DOHH2 (cell line): ENCODE results near the gene APEH.

ENCODE experiments used
- H3F3A ChIP-seq: fragments of 200-600 bp; sonication (generic), shearing (Covaris generic); 2 replicates; pipeline ENCODE4 v1.6.0; 2016; ENCODE audit warnings: antibody characterized with exemption, mild to moderate bottlenecking; ENCODE audit not compliant: control insufficient read depth, insufficient read depth
- H3K27ac ChIP-seq: fragments of 200-600 bp; sonication (generic); 2 replicates; pipeline ENCODE4 v1.5.1; 2014; ENCODE audit warnings: low read depth, mild to moderate bottlenecking, low read length, moderate library complexity
- H3K27me3 ChIP-seq: fragments of 200-600 bp; sonication (generic); 2 replicates; pipeline ENCODE4 v1.6.1; 2014; ENCODE audit warnings: mild to moderate bottlenecking, low read length, mixed read lengths; ENCODE audit not compliant: control insufficient read depth
- H3K36me3 ChIP-seq: fragments of 200-600 bp; sonication (generic); 2 replicates; pipeline ENCODE4 v1.6.1; 2014; ENCODE audit warnings: mild to moderate bottlenecking, low read length, moderate library complexity, mixed read lengths; ENCODE audit not compliant: control insufficient read depth
- H3K4me1 ChIP-seq: fragments of 200-600 bp; sonication (generic); 2 replicates; pipeline ENCODE4 v1.6.1; 2014; ENCODE audit warnings: mild to moderate bottlenecking, low read length, mixed read lengths; ENCODE audit not compliant: control insufficient read depth
- H3K4me2 ChIP-seq: fragments of 200-600 bp; sonication (generic); 2 replicates; pipeline ENCODE4 v1.6.0; 2014; ENCODE audit warnings: mild to moderate bottlenecking, low read length, moderate library complexity
- H3K4me3 ChIP-seq: fragments of 200-600 bp; sonication (generic); 2 replicates; pipeline ENCODE4 v1.5.1; 2014; ENCODE audit warnings: mild to moderate bottlenecking, low read length, mixed read lengths
- H3K79me2 ChIP-seq: fragments of 200-600 bp; sonication (generic); 2 replicates; pipeline ENCODE4 v1.6.1; 2014; ENCODE audit warnings: mild to moderate bottlenecking, low read length, mixed read lengths; ENCODE audit not compliant: control insufficient read depth
- H3K9me2 ChIP-seq: fragments of 200-600 bp; sonication (generic); replicated peaks from 2 replicates; pipeline ENCODE4 v1.6.1; 2014; ENCODE audit warnings: mild to moderate bottlenecking, low read length, mixed read lengths; ENCODE audit not compliant: control insufficient read depth
- H3K9me3 ChIP-seq: fragments of 200-600 bp; sonication (generic); 2 replicates; pipeline ENCODE4 v1.6.1; 2014; ENCODE audit warnings: antibody characterized with exemption, low read length, mixed read lengths; ENCODE audit not compliant: control insufficient read depth, insufficient read depth
- H4K20me1 ChIP-seq: fragments of 200-600 bp; sonication (generic); 2 replicates; pipeline ENCODE4 v1.6.0; 2014; ENCODE audit warnings: low read depth, mild to moderate bottlenecking, antibody characterized with exemption, low read length, moderate library complexity; ENCODE audit not compliant: control insufficient read depth, insufficient read depth
- EZH2phosphoT487 ChIP-seq: fragments of 200-600 bp; sonication (generic); IDR thresholded peaks from 2 replicates; pipeline ENCODE4 v1.6.1; 2017; ENCODE audit warnings: borderline replicate concordance, mild to moderate bottlenecking, antibody characterized with exemption, low read length, moderate library complexity, mixed read lengths
- TF ChIP-seq, protein P1 (sequence below): fragments of 200-600 bp; sonication (generic); IDR thresholded peaks from one replicate; pipeline ENCODE4 v1.5.1; 2014; ENCODE audit warnings: antibody characterized with exemption, mild to moderate bottlenecking, low read depth, low read length; ENCODE audit not compliant: poor library complexity, severe bottlenecking

APEH gene

DNA sequence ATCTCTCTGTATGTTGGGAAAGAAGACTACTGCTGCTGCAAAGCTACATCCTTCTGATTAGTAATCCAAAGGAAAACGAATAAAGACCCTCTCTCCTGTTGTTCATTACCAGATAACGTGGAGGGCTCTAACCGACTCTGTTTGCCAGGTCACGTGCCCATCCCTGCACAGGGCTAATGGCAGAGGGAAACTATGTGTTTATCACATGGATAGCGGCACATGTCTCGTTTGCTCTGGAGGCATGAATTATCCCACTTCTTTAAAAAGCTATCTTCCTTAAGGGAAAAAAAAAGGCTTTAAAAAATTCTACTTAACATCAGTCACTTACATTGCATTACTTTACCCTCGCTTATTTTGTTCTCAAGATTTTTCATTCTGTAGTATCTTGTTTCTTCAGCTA lies 32.9 kb upstream of the APEH start:
- H3K4me1 ChIP-seq, result no peaks in the 10 kb centered on the region
- no peaks in the 10 kb centered on the region for H3K36me3 ChIP-seq
- no peaks in the 10 kb centered on the region for H4K20me1 ChIP-seq
- H3F3A ChIP-seq, result no peaks in the 10 kb centered on the region
- H3K9me3 ChIP-seq, result no peaks in the 10 kb centered on the region
- no peak overlapping the region for H3K4me3 ChIP-seq
- no peak for TF ChIP-seq EZH2phosphoT487
- TF ChIP-seq, protein P1, sequence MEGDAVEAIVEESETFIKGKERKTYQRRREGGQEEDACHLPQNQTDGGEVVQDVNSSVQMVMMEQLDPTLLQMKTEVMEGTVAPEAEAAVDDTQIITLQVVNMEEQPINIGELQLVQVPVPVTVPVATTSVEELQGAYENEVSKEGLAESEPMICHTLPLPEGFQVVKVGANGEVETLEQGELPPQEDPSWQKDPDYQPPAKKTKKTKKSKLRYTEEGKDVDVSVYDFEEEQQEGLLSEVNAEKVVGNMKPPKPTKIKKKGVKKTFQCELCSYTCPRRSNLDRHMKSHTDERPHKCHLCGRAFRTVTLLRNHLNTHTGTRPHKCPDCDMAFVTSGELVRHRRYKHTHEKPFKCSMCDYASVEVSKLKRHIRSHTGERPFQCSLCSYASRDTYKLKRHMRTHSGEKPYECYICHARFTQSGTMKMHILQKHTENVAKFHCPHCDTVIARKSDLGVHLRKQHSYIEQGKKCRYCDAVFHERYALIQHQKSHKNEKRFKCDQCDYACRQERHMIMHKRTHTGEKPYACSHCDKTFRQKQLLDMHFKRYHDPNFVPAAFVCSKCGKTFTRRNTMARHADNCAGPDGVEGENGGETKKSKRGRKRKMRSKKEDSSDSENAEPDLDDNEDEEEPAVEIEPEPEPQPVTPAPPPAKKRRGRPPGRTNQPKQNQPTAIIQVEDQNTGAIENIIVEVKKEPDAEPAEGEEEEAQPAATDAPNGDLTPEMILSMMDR, result no peak
- H3K27ac ChIP-seq, result no peak overlapping the region
- no peaks in the 10 kb centered on the region for H3K9me2 ChIP-seq
- H3K4me2 ChIP-seq, result no peak overlapping the region
- no peaks in the 10 kb centered on the region for H3K79me2 ChIP-seq
- peaks cover 18% of the 10 kb centered on the region for H3K27me3 ChIP-seq

DNA sequence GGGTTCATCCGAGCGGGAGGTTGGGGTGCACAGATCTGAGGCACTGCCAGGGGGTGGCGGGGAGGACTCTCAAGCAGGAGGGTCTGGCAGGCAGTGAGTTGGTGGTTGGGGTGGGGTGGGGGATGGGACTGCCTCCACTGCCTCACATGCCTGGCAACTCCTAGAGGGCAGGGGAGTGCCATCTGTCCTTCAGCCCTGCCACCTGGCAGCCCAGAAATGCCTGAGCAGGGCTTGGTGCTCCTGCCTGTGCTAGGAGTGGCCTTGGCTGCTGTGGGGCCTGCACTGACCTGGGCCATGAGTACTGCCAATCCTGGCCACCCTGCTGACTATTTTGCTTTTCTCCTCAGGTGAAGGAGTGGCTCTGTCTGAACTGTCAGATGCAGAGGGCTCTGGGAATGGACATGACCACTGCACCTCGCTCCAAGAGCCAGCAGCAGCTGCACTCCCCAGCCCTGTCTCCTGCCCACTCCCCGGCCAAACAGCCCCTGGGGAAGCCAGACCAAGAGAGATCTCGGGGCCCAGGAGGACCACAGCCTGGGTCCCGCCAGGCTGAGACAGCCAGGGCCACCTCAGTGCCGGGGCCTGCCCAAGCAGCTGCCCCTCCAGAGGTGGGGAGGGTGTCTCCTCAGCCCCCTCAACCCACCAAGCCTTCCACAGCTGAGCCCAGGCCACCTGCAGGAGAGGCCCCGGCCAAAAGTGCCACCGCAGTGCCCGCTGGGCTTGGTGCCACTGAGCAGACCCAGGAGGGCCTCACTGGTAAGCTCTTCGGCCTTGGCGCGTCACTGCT lies 32.0 kb upstream of the APEH start:
- H3K4me1 ChIP-seq, result no peaks in the 10 kb centered on the region
- H3K4me3 ChIP-seq, result no peak overlapping the region
- H3K36me3 ChIP-seq, result no peaks in the 10 kb centered on the region
- H4K20me1 ChIP-seq, result no peaks in the 10 kb centered on the region
- H3K4me2 ChIP-seq, result no peak overlapping the region
- H3K79me2 ChIP-seq, result no peaks in the 10 kb centered on the region
- no peak for TF ChIP-seq EZH2phosphoT487
- TF ChIP-seq, protein P1, result no peak
- H3K27ac ChIP-seq, result no peak overlapping the region
- H3K9me3 ChIP-seq, result no peaks in the 10 kb centered on the region
- H3F3A ChIP-seq, result no peaks in the 10 kb centered on the region
- peaks cover 14% of the 10 kb centered on the region for H3K27me3 ChIP-seq
- no peaks in the 10 kb centered on the region for H3K9me2 ChIP-seq

DNA sequence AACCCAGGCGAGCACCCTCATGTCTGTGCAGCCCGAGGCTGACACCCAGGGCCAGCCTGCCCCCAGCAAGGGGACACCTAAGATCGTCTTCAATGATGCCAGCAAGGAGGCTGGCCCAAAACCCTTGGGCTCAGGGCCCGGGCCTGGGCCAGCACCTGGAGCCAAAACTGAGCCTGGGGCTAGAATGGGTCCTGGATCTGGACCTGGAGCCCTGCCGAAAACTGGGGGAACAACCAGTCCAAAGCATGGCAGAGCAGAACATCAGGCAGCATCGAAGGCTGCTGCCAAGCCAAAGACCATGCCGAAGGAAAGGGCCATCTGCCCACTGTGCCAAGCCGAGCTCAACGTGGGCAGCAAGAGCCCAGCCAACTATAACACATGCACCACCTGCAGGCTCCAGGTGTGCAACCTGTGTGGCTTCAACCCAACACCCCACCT lies 31.4 kb upstream of the APEH start:
- Histone ChIP-seq H3K4me1 (peaks cover 1% of the 10 kb centered on the region; the same call in 1 of the 2 replicates), H3K4me3 (no peak overlapping the region), H3K36me3 (no peaks in the 10 kb centered on the region), H3K4me2 (no peak overlapping the region), H3K9me2 (no peaks in the 10 kb centered on the region), H3K27me3 (peaks cover 13% of the 10 kb centered on the region), H3K9me3 (no peaks in the 10 kb centered on the region), H3F3A (no peaks in the 10 kb centered on the region), H3K79me2 (no peaks in the 10 kb centered on the region), H3K27ac (no peak overlapping the region), H4K20me1 (no peaks in the 10 kb centered on the region)
- TF ChIP-seq, protein P1, result no peak
- no peak for TF ChIP-seq EZH2phosphoT487
